Measurements from ENCODE around the gene ZBTB20. TPM values are rescaled to one million over a fixed set of nuclear protein-coding genes. Genes with fewer than 3 reads are reported as not detected.
"Not testable (repeated sequence)": the region's sequence is repeated elsewhere in the genome, so short reads cannot be mapped to it uniquely, and the experiment has no call there.

Gene ZBTB20
- total RNA-seq, 1 experiment from 2014 or later = 12.8 TPM

DNA sequence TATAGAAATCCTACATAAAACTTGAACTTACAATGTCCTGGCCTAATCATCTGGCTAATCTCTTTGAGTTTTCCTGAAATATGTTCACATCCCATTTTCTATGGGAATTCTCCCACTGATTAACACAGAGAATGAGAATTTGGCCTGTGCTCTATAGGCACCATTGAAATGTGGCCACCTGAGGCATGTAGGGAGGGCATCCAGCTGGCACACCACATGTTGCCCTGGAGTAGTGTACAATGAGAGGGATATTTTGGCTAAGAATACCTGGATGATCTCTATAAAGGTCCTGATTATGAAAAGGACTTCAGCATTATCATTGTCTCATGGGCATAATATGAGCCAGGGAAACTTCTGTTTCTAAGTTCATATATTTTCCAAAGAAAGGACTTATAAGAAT is 324.0 kb downstream of the ZBTB20 start:
- BruUV-seq (replicated peaks) = no TSS peak
- DNase-seq = no peak
- H3K27ac Mint-ChIP-seq (ENCODE audit: unreplicated experiment) = no peak overlapping the region
- CTCF ChIA-PET = no interaction called here
- Histone ChIP-seq H3K27me3 (replicated peaks; ENCODE audit: control insufficient read depth, insufficient read depth, low read length) (no peaks in the 10 kb centered on the region), H3K36me3 (ENCODE audit: control insufficient read depth, insufficient read depth, low read length) (no peaks in the 10 kb centered on the region), H3K4me1 (no peaks in the 10 kb centered on the region), H3K4me3 (ENCODE audit: low read depth, low read length) (no peak overlapping the region), H3K9me3 (no peaks in the 10 kb centered on the region)
- no peak overlapping the region for H3K4me3 Mint-ChIP-seq (ENCODE audit: unreplicated experiment)
- H3K36me3 Mint-ChIP-seq (ENCODE audit: insufficient read depth, unreplicated experiment) = no peaks in the 10 kb centered on the region
- TF ChIP-seq, protein P1, sequence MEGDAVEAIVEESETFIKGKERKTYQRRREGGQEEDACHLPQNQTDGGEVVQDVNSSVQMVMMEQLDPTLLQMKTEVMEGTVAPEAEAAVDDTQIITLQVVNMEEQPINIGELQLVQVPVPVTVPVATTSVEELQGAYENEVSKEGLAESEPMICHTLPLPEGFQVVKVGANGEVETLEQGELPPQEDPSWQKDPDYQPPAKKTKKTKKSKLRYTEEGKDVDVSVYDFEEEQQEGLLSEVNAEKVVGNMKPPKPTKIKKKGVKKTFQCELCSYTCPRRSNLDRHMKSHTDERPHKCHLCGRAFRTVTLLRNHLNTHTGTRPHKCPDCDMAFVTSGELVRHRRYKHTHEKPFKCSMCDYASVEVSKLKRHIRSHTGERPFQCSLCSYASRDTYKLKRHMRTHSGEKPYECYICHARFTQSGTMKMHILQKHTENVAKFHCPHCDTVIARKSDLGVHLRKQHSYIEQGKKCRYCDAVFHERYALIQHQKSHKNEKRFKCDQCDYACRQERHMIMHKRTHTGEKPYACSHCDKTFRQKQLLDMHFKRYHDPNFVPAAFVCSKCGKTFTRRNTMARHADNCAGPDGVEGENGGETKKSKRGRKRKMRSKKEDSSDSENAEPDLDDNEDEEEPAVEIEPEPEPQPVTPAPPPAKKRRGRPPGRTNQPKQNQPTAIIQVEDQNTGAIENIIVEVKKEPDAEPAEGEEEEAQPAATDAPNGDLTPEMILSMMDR (IDR thresholded peaks at IDR 0.05; ENCODE audit: insufficient read depth in 1 of 2, low read depth in 1 of 2, low read length in 1 of 2, severe bottlenecking in 1 of 2, unreplicated experiment in 1 of 2) = no peak
- H3K4me1 Mint-ChIP-seq (ENCODE audit: low read depth, unreplicated experiment) = no peaks in the 10 kb centered on the region
- POLR2A ChIA-PET = no interaction called here
- intact Hi-C loops (cut with micrococcal nuclease; ENCODE audit: unreplicated experiment) = loop anchor here (10.0 kb wide), 1 partner anchor 992 kb away; no protein-coding TSS in a partner anchor
- H3K9me3 Mint-ChIP-seq (ENCODE audit: unreplicated experiment) = no peaks in the 10 kb centered on the region
- H3K27me3 Mint-ChIP-seq (ENCODE audit: insufficient read depth, unreplicated experiment) = no peaks in the 10 kb centered on the region

DNA sequence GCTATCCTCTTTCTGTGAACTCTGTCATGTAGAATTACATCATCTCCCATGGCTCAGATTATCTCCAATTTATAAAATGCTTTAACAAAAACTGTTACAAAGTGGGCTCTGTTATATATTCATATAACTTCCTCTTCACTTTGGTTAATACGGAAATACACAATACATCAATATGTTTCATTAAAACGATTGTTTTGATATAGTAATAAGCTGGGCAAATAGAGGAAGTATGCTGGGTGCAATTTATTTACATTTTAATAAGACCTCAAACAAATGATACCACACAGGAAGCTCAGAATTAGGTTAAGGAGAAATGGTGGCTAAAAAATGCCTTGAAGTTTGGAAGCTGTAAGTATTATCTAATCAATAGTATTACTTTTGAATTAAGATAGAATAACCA is 331.0 kb downstream of the ZBTB20 start:
- no TSS peak for BruUV-seq (replicated peaks)
- Histone ChIP-seq H3K9me3 (no peaks in the 10 kb centered on the region), H3K4me3 (ENCODE audit: low read depth, low read length) (no peak overlapping the region), H3K36me3 (ENCODE audit: control insufficient read depth, insufficient read depth, low read length) (no peaks in the 10 kb centered on the region), H3K4me1 (no peaks in the 10 kb centered on the region), H3K27me3 (replicated peaks; ENCODE audit: control insufficient read depth, insufficient read depth, low read length) (no peaks in the 10 kb centered on the region)
- Mint-ChIP-seq H3K36me3 (ENCODE audit: insufficient read depth, unreplicated experiment) (no peaks in the 10 kb centered on the region), H3K4me1 (ENCODE audit: low read depth, unreplicated experiment) (no peaks in the 10 kb centered on the region), H3K27me3 (ENCODE audit: insufficient read depth, unreplicated experiment) (no peaks in the 10 kb centered on the region), H3K27ac (ENCODE audit: unreplicated experiment) (no peak overlapping the region), H3K9me3 (ENCODE audit: unreplicated experiment) (no peaks in the 10 kb centered on the region), H3K4me3 (ENCODE audit: unreplicated experiment) (no peak overlapping the region)
- ChIA-PET POLR2A (no interaction called here), CTCF (no interaction called here)
- no peak for DNase-seq
- TF ChIP-seq, protein P1 (IDR thresholded peaks at IDR 0.05; ENCODE audit: insufficient read depth in 1 of 2, low read depth in 1 of 2, low read length in 1 of 2, severe bottlenecking in 1 of 2, unreplicated experiment in 1 of 2) = no peak
- intact Hi-C loops (cut with micrococcal nuclease; ENCODE audit: unreplicated experiment) = no loop called here

DNA sequence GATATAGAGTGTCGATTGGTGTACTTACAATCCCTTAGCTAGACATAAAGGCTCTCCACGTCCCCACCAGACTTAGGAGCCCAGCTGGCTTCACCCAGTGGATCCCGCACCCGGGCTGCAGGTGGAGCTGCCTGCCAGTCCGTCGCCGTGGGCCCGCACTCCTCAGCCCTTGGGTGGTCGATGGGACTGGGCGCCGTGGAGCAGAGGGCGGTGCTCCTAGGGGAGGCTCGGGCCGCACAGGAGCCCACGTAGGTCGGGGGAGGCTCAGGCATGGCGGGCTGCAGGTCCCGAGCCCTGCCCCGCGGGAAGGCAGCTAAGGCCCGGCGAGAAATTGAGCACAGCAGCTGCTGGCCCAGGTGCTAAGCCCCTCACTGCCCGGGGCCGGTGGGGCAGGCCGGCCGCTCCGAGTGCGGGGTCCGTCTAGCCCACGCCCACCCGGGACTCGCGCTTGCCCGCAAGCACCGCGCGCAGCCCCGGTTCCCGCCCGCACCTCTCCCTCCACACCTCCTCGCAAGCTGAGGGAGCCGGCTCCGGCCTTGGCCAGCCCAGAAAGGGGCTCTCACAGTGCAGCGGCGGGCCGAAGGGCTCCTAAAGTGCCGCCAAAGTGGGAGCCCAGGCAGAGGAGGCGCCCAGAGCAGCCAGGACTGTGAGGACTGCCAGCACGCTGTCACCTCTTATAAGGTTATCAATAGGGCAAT is 334.4 kb downstream of the ZBTB20 start:
- H3K27me3 Mint-ChIP-seq (ENCODE audit: insufficient read depth, unreplicated experiment); H3K9me3 Mint-ChIP-seq (ENCODE audit: unreplicated experiment); intact Hi-C loops (cut with micrococcal nuclease; ENCODE audit: unreplicated experiment); H3K9me3 ChIP-seq; H3K27me3 ChIP-seq (replicated peaks; ENCODE audit: control insufficient read depth, insufficient read depth, low read length); DNase-seq; CTCF ChIA-PET; H3K4me1 ChIP-seq; POLR2A ChIA-PET; H3K4me3 ChIP-seq (ENCODE audit: low read depth, low read length); H3K36me3 ChIP-seq (ENCODE audit: control insufficient read depth, insufficient read depth, low read length); H3K27ac Mint-ChIP-seq (ENCODE audit: unreplicated experiment); BruUV-seq (replicated peaks); H3K4me1 Mint-ChIP-seq (ENCODE audit: low read depth, unreplicated experiment); H3K4me3 Mint-ChIP-seq (ENCODE audit: unreplicated experiment); H3K36me3 Mint-ChIP-seq (ENCODE audit: insufficient read depth, unreplicated experiment): not testable (repeated sequence)

All from Caco-2 (cell line).